AG09319 (cell line): ENCODE measurements around the gene TRPM4.

Experiments
- DNase-seq: peaks from one replicate; pipeline ENCODE4 v3.0.0-alpha.2; 2010; ENCODE audit warnings: low read depth; ENCODE audit errors: extremely low read depth
- CTCF ChIP-seq: IDR thresholded peaks from 2 replicates; pipeline ENCODE4 v1.5.1; 2011; ENCODE audit warnings: low read depth, mild to moderate bottlenecking, inconsistent platforms, low read length, moderate library complexity

TRPM4 gene

GRCh38 chr19:49150106-49150943, 7.3 kb upstream of the TRPM4 start:
- no peak for DNase-seq
- no peak for TF ChIP-seq CTCF

- TF ChIP-seq CTCF = no peak
- DNase-seq = no peak
Measured at GRCh38 chr19:49150944-49151243, 6.7 kb upstream of the TRPM4 start.

GRCh38 chr19:49151267-49152118, 6.1 kb upstream of the TRPM4 start:
- TF ChIP-seq CTCF = no peak
- DNase-seq = no peak

GRCh38 chr19:49152119-49152550, 5.5 kb upstream of the TRPM4 start:
- no peak for TF ChIP-seq CTCF
- no peak for DNase-seq

- no peak for DNase-seq
- no peak for TF ChIP-seq CTCF
Measured at GRCh38 chr19:49153167-49153809, 4.3 kb upstream of the TRPM4 start.

GRCh38 chr19:49154279-49154678, 3.3 kb upstream of the TRPM4 start:
- TF ChIP-seq CTCF = no peak
- no peak for DNase-seq
